GM18868 (cell line): ENCODE data around the gene PLEKHG5.
"Not testable (repeated sequence)": the region's sequence is repeated elsewhere in the genome, so short reads cannot be mapped to it uniquely, and the experiment has no call there.

Source experiments
- ATAC-seq: cut with Tn5 transposase; IDR thresholded peaks from one replicate; pipeline ENCODE4 v1.9.1; 2021; ENCODE audit warnings: mild to moderate bottlenecking, moderate library complexity; ENCODE audit not compliant: unreplicated experiment

The PLEKHG5 gene

GRCh38 chr1:6464514-6464836 lies 27.0 kb downstream of the PLEKHG5 start:
- no peak for ATAC-seq

- no peak for ATAC-seq
Observed at GRCh38 chr1:6463120-6463412, 28.4 kb downstream of the PLEKHG5 start.

- ATAC-seq = no peak
Observed at GRCh38 chr1:6462412-6463119, 28.9 kb downstream of the PLEKHG5 start.

- ATAC-seq = no peak
Observed at GRCh38 chr1:6461538-6462411, 29.7 kb downstream of the PLEKHG5 start.

- no peak for ATAC-seq
Observed at GRCh38 chr1:6461051-6461530, 30.4 kb downstream of the PLEKHG5 start.

- no peak for ATAC-seq
Observed at GRCh38 chr1:6460301-6461050, 31.0 kb downstream of the PLEKHG5 start.

GRCh38 chr1:6459850-6460265 lies 31.6 kb downstream of the PLEKHG5 start:
- no peak for ATAC-seq

GRCh38 chr1:6456800-6457466 lies 34.5 kb downstream of the PLEKHG5 start:
- ATAC-seq = no peak

GRCh38 chr1:6455752-6456520 lies 35.5 kb downstream of the PLEKHG5 start:
- not testable (repeated sequence) for ATAC-seq

- ATAC-seq = no peak
Observed at GRCh38 chr1:6454856-6455751, 36.4 kb downstream of the PLEKHG5 start.

GRCh38 chr1:6453895-6454855 lies 37.3 kb downstream of the PLEKHG5 start:
- ATAC-seq = not testable (repeated sequence)

GRCh38 chr1:6450943-6451373 lies 40.5 kb downstream of the PLEKHG5 start:
- no peak for ATAC-seq

- ATAC-seq = not testable (repeated sequence)
Observed at GRCh38 chr1:6450486-6450885, 41.0 kb downstream of the PLEKHG5 start.

- ATAC-seq = no peak
Observed at GRCh38 chr1:6450005-6450450, 41.4 kb downstream of the PLEKHG5 start.

GRCh38 chr1:6448749-6449631 lies 42.5 kb downstream of the PLEKHG5 start:
- no peak for ATAC-seq

- ATAC-seq = no peak
Observed at GRCh38 chr1:6447818-6448748, 43.4 kb downstream of the PLEKHG5 start.
